Mammary epithelial cell (primary cell): ENCODE data around the gene TUBGCP2.

Experiments used
- EZH2 ChIP-seq: IDR thresholded peaks from 2 replicates; pipeline ENCODE4 v1.6.1; 2012; ENCODE audit warnings: low read length, inconsistent platforms, borderline replicate concordance
- TF ChIP-seq, protein P1 (sequence below), 2 donors: IDR thresholded peaks in 1 of 2; conservative IDR thresholded peaks in 1 of 2; 2 replicates each; pipeline ENCODE4 v1.5.1; 2011 to 2012; ENCODE audit warnings: inconsistent platforms in 2 of 2, low read length in 2 of 2, mild to moderate bottlenecking in 2 of 2, control low read depth in 1 of 2, low read depth in 1 of 2; ENCODE audit not compliant: insufficient read depth in 1 of 2; ENCODE audit errors: extremely low read depth in 1 of 2

DNA sequence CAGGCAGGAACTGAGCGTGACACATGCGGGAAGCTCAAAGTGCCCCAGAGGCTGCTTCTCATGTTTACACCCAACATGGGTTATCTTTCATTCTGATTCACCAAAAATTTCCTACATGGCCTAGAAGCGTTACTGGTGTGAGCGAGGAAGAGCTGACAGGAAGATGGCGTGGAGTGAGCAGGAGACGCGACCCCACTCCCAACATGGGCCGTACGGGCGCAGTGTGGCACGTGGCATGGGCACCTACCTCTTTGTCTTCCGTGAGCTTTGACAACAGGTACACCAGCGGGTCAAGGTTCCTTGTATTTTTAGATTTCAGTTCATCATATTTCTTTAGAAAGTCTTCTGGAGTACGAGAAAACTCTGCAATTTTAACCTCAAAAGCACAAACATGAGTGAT, 8.9 kb downstream of the TUBGCP2 start:
- TF ChIP-seq, protein P1, sequence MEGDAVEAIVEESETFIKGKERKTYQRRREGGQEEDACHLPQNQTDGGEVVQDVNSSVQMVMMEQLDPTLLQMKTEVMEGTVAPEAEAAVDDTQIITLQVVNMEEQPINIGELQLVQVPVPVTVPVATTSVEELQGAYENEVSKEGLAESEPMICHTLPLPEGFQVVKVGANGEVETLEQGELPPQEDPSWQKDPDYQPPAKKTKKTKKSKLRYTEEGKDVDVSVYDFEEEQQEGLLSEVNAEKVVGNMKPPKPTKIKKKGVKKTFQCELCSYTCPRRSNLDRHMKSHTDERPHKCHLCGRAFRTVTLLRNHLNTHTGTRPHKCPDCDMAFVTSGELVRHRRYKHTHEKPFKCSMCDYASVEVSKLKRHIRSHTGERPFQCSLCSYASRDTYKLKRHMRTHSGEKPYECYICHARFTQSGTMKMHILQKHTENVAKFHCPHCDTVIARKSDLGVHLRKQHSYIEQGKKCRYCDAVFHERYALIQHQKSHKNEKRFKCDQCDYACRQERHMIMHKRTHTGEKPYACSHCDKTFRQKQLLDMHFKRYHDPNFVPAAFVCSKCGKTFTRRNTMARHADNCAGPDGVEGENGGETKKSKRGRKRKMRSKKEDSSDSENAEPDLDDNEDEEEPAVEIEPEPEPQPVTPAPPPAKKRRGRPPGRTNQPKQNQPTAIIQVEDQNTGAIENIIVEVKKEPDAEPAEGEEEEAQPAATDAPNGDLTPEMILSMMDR (conservative IDR thresholded peaks at IDR 0.05 in 1 of 2, IDR thresholded peaks at IDR 0.05 in 1 of 2; ENCODE audit: extremely low read depth in 1 of 2, insufficient read depth in 1 of 2, low read depth in 1 of 2, low read length in 2 of 2), result no peak
- no peak for TF ChIP-seq EZH2
